GM19463 (cell line): ENCODE data around the gene ST7L.

ENCODE experiments used
- ATAC-seq: cut with Tn5 transposase; IDR thresholded peaks from one replicate; pipeline ENCODE4 v1.9.1; 2021; ENCODE audit warnings: mild to moderate bottlenecking, moderate library complexity; ENCODE audit not compliant: unreplicated experiment

The ST7L gene

DNA sequence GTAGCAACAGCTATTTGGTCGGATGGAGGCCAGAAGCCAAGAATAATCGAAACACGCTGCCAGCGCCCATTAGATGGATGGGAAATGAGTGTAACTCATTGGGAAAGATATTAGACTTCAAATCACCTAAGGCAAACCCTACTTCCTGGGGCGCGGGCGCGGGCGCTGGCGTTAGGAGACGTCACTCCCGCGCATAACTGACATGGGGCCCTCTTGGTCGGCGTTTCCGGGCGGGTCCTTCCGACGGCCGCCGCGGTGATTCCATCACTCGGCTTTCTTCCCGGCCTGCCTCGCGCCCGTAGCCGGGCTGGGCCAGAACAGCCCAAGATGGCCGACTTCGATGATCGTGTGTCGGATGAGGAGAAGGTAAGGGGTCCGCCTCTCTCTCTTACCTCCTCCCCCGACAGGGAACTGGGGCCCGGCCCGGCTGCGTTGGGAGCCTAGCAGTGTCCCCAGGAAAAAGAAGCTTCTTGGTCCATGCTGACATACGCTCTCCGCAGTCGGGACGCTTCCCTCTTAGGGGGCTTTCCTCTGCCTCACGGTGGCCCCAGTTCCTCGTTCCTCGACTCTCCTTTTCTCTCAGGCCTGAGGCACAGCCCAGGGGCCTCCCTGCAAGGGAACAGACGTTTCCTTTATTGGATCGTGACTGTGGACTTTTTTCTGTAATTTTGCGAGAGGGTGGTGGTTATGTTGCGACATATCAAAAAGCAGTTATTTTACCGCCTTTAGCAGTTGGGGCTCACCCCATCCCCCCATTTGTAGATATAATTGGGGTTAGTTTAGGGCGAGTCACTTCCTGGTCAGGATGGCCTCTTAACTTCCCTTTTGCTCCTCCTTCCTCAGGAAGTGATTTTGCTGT is 806 bp upstream of the ST7L start, which contains the start of gene CAPZA1:
Gene CAPZA1 (plus strand): TSS at position 315 of the 859 bp plus-strand sequence. CDS start 13 bp downstream, at position 328.
- peak; percentile 91 for ATAC-seq

DNA sequence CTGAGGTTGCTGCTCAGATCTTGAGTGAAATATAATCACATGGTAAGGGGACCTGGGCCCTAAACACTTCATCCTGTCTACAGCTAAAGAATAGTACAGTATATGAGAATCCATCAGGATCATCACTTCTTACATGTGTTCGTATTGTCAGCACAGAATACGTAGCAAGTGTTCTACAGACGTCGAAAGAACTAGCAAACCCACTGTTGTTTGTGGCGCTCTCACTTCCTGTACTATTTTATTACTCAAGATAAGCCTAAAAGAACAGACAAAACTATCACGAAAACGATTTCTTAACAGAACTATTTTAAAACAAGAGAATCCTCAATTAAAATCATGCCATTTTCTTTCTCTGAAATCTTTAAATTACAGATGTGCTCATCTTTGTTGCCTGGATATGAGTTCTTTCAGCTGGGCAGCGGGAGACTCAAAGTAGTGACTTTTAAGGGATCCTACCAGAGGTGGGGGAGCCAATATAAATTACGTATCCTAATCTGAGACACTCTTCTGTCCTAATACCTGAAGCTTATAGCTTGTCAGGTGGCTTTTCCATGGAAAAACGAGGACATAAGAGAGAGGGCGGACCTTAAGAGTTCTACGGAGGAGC is 724 bp downstream of the ST7L start:
- ATAC-seq: no peak

DNA sequence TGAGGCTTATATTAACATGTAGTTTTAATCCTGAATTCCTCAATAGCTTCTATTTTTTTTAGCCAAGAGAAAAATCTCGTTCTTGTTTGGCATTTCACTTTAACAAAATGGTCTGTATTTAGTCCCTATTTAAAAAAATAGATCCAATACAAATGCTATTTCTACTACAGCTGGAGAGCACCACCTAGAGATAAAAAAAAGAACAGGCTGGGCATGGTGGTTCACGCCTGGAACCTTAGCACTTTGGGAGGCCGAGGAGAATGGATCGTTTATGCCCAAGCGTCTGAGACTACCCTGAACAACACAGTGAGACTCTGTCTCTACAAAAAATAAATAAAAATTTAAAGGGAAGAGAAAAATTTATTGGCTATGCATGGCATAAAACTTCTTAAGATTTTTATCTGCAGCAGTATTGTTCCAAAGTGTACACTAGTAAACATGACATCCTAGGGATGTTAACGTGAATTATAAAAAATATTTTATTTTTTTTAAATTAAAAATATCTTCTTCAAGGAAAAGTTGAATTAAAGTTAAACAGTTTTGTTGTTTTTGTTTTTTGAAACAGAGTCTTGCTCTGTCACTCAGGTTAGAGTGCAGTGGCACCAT is 4.4 kb downstream of the ST7L start:
- no peak for ATAC-seq

DNA sequence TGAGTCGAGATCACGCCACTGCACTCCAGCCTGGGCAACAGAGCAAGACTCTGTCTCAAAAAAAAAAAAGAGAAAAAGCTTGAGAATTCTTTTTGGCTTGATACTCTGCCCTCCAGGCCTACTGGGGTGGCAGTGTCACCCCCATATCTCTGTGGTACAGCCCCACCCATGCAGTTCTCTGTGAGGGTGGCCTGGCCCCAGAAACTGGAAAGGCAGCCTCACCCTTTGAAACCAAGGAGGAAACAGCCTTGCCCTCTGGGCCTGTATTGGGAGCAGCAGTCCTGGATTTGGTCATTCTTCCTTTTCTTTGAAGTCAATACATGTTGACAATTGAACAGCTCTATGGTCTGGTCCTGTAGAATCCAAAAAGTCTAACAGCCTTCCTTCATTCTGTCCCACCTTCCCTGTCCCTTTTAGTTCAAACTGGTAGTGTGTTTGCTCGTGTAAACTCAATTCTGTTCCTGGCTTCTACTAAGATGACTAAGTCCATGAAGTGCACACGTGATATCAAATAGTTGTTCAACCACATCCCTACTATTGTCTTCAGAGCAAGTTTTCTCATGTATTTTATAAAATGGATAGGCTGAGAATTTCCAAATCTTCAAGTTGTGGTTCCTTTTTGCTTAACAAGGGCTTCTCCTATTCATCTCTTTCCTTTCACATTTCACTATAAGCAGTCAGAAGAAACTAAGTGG is 13.2 kb downstream of the ST7L start:
- ATAC-seq: no peak

DNA sequence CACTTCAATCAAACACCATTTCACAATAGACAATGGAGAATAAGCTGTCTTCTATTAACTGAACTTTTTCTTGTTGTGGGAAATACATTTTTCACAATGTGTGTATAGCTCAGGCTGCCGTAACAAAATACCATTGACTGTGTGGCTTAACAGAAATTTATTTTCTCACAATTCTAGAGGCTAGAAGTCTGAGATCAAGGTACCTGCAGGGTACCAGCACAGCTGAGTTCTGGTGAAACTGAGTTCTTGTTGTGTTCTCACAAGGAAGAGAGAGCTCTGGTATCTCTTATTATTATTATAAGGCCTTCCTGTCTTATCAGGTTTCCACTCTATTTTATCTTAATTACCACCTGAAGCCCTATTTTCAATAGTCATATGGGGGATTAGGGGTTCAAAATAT is 15.4 kb downstream of the ST7L start:
- ATAC-seq: no peak

DNA sequence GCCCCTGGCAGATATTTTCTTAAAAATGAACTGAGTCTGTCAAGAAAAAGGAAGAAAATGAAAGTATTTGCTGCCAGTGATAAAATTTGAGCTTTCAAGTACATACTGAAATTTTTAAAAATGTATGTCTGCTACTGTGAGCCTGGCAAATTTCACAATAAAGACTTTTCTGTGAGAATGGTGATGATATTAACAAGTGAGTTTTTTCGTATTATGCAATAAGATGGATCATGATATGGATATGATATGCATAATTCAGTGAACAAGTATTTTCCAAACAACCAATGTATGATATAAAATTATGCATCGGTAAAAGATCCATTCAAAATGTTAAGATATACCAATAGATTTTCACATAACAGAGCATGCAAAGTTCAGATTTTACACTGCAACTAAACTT is 15.9 kb downstream of the ST7L start:
- ATAC-seq: no peak

DNA sequence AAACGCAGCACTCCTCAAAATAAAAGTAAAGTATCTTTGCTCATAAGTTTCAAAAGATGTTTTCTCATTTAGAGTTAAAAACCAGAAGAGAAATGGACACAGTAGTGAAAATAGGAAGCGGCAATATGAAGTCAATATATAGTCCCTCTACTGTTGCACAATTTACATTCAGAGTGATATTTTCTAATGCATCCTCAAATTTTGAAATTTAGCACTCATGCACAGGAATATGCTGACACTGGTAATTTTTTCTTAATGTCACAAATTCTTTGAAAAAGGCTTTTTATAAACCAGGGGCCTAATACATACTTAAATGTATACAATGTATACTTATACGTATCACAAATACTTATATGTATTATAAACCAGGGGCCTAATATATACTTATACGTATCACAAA is 19.5 kb downstream of the ST7L start:
- no peak for ATAC-seq

DNA sequence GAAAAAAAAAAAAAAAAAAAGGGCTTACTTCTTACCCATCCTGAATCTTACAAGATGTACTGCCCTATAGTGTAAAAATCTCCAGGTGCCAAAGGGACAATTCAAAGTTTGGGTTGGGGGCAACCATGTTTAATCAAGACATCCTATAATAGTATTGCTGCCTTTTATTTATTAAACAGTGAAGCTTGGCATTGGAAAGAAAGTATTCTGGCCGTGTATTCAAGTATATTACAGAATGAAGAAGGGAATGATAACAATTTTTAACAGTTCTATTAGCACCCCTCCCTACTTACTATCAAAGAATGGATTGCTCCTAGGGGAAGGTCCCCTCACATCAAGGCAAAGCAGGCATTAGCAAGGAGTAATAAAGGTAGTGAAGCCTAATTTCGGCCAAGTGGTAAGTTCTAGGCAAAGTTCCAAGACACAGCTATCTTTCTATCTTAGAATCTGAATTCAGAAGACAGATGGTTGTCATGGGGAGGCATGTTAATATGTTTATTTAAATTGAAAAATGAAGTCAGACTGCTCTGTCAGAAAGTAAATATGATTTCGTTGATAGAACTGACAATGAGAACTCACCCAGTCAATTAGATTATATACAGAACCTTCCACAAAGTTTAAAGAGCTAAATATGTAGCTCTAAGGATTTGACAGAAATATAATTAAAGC is 24.6 kb downstream of the ST7L start:
- no peak for ATAC-seq

DNA sequence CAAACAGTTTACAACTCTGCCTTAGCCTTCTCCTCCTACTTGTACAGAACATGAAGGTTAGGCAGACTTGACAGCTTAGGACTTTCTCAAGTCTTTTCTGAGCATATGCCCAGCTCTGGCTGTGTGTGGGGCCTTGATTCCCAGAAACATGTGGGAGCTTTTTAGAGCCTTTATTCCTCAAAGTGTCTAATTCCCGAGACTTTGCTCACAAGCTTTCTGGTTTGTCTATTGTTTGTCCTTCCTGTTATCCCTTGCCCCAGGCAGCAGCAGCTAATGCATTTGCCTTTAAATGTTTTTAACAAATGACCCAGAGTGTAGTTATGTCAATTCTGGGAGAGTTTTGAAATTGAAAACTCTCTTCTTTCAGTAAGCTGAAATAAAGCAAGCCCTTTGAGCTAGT is 29.2 kb downstream of the ST7L start:
- no peak for ATAC-seq

DNA sequence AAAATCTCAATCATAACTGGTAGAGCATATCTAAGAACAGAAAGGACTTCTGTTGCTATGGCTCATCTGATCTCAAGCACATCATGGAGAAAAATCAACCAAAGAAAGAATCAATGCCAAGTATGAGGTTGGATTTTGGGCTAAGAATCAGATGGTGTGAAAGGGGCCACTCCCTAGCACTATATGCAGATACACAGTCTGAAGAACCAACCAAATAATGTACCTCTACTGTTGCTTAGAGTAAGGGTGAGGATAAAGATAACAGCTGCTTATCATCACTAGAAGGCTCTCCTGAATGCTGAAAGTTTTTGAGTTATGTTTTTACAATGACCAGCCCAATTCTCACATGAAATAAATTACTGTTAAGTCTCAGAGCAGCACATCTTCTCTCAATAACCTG is 35.6 kb downstream of the ST7L start:
- ATAC-seq: no peak

DNA sequence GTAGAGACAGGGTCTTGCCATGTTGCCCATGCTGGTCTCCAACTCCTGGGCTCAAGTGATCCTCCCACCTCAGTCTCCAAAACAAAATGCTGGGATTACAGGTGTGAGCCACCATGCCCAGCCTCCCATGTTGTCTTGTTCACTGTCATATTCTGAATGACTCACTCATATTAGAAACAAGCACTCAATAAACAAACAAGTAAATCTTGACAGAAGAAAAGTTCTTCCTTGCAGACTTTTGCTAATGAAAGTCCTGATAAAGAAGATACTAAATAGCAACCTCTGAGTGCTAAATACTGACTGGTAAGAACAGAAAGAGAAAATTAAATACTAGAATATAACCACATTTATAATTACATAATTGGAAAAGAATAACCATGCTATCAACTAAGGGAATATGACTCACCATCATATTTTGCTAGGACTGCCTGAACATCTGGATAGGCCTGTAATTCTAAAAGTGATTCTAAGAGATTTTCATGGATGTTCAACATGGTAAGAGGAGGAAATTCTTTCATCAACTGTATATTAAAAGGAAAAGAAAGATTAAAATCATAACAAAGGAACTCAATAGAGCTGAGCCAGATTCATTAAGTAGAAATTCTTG is 37.3 kb downstream of the ST7L start:
- no peak for ATAC-seq

DNA sequence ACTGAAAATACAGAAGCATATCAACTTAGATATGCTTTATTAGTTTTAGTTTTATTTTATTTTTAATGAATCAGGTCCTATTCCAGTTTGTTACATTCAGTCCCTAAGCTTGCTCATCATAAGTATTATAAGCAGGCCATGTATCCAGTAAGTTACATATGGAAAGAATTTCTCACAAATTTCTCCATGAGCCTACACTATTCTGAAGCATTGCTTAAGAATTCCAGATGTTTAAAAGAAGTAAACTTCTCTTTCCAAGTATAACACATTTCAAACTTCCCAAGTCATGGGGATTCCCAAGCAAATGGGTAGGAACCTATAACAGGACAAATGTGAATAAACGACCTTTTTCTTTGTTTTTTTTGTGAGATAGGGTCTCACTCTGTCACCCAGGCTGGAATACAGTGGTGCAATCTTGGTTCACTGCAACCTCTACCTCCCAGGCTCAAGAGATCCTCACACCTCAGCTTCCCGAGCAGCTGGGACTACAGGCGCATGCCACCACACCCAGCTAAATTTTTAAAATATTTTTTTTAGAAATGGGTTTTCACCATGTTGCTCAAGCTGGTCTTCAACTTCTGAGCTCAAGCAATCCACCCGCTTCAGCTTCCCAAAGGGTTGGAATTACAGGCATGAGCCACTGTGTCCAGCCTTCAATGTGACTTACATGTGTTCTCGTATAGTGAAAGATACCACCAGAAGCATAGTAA is 39.0 kb downstream of the ST7L start:
- ATAC-seq: no peak

DNA sequence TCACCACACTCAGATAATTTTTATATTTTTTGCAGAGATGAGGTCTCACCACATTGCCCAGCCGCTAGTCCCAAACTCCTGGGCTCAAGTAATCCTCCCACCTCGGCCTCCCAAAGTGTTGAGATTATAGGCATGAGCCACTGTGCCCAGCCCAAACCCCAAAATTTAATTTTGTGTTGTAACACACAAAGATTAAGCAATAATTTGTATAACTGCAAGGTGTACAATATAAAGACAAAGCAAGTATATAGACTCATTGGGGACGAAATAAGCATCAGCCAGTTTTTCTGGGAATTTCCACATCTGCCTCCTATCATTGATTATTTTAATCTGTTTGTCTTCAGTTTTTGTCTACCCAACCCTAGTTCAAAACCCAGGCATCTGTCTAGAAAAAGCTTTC is 42.7 kb downstream of the ST7L start:
- no peak for ATAC-seq

DNA sequence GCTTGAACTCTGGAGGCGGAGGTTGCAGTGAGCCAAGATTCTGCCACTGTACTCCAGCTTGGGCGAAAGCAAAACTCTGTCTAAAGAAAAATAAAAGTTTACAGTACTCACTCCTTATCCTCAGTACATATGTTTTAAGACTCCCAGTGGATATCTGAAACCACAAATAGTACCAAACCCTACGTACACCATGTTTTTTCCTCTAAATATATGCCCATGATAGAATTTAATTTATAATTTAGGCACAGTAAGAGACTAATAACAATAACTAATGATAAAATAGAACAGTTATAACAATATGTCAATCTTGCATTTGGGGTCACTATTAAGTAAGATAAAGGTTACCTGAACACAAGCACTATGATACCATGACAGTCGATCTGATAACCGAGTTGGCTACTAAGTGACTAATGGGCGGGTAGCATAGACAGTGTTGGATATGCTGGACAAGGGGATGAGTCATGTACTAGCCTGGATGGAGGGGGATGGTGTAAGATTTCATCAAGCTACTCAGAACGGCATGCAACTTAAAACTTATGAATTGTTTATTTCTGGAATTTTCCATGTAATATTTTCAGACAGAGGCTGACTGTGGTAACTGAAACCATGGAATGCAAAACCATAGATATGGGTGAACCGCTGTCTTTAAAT is 43.7 kb downstream of the ST7L start:
- ATAC-seq: no peak

DNA sequence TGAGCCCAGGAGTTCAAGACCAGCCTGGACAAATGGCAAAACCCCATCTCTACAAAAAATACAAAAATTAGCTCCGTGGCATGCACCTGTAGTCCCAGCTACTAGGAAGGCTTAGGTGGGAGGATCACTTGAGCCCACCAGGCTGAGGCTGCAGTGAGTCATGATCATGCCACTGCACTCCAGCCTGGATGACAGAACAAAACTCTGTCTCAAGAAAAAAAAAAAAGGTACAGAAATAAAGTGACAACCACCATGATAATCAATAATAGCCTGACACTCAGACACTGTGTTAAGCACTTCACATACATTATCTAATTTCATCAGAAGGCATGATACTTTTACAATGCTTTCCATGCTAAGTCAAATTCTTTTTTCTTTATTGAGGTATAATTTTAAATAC is 53.1 kb downstream of the ST7L start:
- ATAC-seq: no peak

DNA sequence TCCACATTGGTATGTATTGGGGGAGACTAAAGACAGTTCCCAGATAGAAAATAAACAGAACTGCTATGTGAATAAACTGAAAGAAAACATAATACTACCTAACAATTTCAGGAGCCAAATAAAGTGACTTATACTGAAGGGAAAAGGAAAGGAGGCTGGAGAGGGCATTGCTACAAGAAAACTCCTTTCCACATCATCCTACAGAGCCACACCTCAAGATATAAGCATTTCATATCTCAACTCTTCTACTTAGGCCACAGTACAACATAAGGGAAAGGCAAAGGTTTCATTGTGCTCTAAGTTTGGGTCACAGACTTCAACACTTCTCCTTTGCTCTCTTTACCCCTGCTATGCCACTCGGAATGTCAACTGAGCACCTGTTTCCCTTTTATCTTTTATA is 54.9 kb downstream of the ST7L start:
- ATAC-seq: no peak

DNA sequence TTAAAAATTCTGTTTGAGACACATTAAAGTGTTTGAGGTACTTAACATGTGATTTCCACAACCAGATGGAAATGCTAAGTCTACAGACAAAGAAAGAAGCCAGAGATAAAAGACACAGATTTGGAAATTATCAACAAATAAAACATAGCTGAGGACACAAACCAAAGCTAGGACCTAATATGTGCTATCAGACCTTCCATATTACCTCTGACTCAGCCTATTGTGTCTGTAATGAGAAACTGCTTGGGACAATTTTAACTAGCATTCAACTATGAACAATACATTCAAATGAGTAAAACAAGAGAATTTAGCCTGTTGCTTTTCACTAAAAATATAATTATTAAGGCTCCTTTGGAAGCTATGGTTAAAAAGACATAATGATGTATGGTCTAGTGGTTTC is 55.6 kb downstream of the ST7L start:
- ATAC-seq: no peak

DNA sequence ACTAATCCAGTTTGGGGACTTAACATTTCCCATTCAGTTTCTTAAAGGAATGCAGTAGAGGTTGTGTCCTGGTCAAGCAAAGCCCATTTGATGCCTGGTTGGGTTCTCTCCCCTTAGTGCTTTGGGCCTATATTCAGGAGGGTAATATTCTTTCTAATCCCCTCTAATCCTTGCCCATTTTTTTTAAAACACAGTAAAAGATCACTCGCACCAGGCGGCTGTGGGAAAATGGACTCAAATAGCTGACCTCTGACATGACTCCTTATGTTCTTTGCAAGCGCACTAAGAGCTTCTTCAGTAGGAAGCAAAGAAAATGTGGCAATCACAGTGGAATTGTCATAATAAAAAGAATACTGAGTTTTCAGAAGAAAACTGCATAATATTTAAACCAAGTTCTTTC is 60.3 kb downstream of the ST7L start:
- no peak for ATAC-seq

DNA sequence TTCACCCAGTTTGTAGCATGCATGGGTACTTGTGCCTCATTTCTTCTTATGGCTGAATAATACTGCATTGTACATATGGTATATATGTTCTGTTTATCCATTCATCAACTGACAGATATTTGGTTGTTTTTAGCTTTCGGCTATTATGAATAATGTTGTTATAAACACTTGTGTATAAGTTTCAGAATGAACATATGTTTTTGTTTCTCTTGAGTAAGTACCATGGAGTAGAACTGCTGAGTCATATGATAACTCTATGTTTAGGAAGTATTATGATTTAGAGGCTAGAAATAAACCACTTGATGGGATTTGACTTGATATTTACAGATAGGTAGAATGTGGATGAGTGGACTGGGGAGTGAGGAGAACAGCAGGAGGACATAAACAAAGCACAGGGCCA is 61.6 kb downstream of the ST7L start:
- ATAC-seq: no peak
